PFSK-1 (cell line): ENCODE results near the gene CARTPT.

ENCODE experiments used
- POLR2AphosphoS5 ChIP-seq: IDR thresholded peaks from 2 replicates; pipeline ENCODE4 v1.6.1; 2012; ENCODE audit warnings: low read depth, mild to moderate bottlenecking, control low read depth, low read length, moderate library complexity
- SIN3A ChIP-seq: IDR thresholded peaks from 2 replicates; pipeline ENCODE4 v1.6.1; 2012; ENCODE audit warnings: mild to moderate bottlenecking, low read length, moderate library complexity, borderline replicate concordance; ENCODE audit not compliant: insufficient read depth
- TAF1 ChIP-seq: IDR thresholded peaks from 2 replicates; pipeline ENCODE4 v1.6.1; 2012; ENCODE audit warnings: low read length, control low read depth, borderline replicate concordance; ENCODE audit not compliant: insufficient read depth

GRCh38 chr5:71693828-71694427 lies 25.1 kb upstream of the CARTPT start:
- TF ChIP-seq TAF1 (no peak), POLR2AphosphoS5 (no peak), SIN3A (no peak)
